ENCODE measurements around the gene SMAD3.

SMAD3 gene

DNA sequence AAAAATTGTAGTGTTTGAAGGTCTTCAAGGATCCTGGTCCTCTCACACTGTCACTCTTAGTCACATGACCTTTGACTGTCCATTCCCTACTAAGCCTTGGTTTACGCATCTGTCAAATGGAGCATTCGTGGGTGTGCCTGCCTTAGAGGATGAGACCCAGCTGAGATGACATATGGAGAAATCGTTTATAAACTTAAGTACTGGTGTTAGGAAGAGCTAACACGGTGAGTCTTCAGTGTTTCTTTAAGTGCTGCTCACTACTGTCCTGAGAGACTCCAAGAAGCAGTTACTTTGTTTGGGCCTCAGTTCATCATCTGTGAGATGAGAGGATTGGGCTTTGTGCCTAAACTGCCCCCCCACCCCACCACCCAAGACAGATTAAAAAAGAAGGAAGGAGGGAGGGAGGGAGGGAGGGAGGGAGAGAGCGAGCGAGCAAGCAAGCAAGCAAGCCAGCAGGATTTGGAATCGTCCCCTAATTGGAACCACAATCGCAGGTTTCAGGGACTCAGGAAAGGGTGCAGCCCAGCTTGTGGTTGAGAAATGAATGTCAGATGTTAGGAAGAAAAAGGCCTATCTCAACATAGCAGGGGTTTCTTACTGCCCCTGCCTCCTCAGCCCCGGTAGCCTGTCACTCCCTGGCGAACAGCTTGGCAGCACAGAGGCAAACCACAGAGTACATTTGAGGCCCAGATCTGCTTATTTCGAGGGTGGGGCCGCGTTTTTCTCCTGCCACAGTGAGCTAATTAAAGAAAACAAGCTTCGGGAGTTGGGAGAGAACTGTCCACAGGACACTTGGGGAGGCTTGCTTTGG, 32.7 kb downstream of the SMAD3 start:
- DNase-seq, result no peak

DNA sequence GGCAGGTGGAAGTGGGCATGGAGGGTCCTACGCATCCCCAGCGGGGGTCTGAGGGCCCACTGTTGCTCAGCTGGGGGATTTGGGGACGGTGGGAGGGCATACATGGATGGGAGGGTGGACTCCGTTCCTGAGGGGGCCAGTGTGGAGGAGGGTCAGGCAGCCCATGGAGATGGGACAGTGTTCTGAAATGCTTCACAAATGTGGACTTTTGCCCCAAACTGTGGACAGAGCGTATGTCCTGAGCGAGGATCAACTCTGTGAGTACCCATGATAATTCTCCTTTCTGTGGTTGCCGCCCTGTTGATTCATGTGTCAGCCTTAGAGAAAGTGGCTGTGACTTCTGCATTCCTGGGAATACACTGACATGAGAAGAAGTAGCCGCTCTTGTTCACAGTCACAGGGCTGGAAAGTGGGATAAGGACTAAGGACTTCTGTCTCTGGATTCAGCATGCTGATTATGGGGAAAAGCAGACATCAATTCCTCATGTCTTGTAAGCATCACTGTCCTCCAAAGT, 33.4 kb downstream of the SMAD3 start:
- peak; percentile 40 for DNase-seq

DNA sequence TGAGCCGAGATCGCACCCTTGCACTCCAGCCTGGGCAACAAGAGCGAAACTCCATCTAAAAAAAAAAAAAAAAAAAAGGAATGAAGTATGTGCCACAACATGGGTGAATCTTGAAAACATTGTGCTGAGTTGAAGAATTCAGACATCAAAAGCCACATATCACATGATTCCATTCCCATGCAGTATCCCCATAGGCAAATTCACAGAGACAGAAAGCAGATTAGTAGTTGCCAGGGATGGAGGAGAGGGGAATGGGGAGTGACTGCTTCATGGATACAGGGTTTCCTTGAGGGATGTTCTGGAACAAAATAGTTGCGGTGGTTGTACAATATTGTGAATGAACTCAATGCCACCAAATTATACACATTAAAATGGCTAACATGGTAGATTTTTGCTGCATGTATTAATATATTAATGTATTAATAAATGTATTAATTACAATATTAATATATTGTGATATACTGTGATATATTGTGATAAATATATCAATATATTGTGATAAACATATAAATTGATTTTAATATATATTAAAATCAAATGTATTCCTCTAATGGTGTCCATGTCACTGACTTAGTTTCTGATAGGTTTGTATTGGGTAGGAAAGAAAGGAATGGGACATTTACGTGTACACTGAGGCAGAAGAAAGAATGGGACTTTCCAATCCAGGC, 34.9 kb downstream of the SMAD3 start:
- no peak for DNase-seq

DNA sequence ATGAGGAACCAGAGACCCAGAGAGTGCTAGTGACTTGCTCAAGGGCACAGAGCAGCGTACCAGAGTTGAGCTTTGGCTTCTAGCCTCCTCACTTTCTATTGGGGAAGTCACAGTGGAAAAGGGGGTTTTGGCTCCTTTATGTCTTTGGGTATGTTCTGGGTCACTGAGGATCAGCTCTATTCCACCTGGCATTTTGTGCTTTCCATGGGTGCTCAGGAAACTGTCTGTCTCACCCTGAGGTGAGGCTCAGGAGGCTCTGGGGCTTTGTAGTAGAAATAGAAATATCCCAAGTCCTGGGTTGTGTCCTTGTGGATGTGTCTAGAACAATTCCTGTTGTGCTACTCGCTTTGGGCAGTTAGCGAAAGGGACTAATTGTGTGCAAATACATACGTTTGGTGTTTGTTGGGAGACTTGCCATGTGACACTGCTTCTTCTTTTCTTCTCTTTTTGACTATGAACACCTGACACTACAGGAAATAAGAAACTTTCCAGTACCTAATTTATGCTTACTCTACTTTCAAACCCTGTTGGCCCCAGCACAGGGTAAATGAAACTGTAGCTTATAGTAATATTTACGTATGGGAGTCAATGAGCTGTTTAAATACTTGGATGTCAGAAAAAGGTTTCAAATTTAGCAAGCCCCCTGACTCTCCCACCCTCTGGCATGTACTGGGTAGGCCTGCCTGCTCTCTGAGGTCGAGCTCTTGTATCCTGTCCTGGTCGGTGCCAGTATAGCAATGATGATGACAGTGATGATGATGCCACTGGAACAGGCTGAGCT, 35.6 kb downstream of the SMAD3 start:
- DNase-seq, result no peak

DNA sequence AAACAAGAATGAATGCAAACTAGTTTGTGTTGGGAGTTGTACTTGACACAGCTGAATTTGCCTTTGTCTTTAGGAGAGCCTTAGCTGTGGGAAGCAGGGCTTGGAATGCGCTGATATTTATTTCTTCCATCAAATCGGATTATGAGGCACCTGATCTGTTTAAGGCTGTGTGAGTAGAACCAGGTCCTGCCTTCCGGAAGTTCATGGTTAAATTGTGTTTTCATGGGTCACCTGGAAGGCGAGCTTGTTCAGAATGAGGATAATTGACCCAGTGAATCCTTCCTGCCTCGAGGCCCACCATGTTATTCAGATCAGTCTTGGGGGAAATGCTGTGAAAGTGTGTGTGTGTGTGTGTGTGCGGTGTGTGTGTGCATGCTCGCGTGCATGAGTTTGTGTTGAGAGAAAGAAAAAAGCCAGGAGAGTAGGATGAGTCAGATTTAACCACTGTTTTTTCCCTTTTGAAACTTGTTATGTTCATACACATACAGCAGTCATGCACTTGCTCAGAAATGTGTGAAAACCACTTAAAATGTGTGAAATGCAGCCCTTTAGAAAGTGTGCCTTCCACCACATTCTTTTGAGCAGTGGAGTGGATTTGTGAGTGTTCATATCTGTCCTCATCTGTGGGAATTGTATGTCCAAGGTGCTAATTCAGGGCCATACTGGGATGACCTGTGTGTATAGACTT, 36.7 kb downstream of the SMAD3 start:
- DNase-seq, result no peak

DNA sequence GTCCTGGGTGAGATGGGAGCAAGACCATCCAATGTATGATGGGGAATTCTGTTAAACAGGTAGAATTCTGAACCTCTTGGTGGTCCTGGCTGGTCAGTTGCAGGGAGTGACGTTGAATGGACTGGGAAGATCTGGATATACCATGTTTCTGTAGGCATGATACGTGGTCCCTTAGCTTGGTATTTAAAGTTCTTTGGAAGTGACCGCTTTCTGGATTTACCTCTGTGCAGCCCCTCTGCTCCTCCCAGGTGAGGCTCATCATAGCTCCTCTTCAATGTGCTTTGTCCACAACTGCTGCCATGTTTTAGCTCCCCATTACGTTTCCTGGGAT, 37.2 kb downstream of the SMAD3 start:
- DNase-seq, result no peak

DNA sequence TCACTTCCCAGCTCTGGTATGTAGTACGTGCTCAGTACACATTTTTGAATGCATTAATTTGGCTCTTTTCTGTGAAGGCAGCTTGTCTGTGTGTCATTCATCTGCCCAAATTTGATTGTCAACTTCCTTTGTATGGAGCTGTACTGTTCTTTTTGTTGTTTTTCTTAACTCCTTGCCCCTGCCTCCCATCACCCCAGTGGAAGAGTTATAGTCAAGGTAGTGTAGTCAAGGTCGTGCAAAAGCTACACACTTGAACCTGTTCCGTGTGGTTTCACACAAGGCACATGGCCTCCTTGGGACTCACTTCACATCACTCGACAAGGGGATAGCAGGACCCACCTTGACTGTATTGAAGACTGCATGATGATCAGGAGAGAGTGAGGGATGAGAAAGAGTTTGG, 37.6 kb downstream of the SMAD3 start:
- no peak for DNase-seq

DNA sequence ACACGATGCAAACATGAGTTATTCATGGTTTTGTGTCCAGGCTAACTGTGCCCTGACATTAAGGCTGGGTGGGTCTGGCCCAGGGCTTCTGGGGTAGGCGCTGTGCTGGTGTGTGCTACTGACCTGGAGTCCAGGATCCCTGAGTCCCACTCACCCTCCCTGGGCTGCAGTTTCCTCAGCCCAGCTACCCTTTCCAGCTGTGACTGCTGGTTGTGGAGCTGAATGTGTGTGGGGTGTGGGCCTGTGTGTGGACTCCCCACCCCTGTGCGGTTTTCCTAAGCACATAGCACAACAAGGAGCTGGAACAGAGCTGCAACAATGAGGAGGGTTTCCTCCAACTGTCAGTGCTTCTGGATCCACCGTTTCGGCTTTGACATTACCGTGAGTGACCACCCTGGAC, 38.0 kb downstream of the SMAD3 start:
- no peak for DNase-seq

DNA sequence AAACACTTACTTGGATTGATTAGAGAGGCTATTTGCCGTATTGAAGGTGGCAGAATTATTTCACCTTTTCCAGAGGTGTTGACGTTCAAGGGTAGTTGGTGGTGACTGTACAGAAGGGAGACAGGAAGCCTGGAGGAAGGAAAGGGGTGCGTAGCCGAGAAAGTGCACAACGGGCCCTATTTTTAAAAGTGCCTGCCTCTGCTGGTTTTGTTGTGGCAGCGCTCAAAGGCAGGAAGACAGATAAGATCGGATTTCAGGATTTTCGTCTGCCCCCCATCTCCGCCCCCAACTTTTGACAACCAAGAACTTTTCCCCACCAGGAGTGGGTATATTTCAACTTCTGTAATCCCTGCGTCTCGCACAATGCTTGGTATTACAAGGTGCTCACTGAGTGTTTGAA, 38.5 kb downstream of the SMAD3 start:
- no peak for DNase-seq

DNA sequence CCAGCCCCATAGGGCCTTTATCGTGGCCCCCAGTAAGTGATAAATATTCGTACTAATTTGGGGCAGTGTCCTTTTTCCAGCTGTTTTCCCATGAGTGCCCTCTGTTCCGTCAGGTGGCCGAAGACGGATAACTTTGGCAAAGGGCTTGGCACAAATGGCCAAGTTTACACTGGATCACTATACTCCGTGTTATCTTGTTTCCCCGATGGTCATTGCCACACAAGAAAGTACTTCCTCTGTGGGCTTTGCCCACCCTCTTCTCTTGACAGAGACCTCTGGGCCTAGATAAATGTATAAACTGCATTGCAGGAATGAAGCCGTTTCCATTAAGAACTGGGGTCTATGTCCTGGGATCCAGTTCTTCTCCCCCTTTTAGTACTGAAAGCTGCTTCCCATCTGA, 39.1 kb downstream of the SMAD3 start:
- no peak for DNase-seq

DNA sequence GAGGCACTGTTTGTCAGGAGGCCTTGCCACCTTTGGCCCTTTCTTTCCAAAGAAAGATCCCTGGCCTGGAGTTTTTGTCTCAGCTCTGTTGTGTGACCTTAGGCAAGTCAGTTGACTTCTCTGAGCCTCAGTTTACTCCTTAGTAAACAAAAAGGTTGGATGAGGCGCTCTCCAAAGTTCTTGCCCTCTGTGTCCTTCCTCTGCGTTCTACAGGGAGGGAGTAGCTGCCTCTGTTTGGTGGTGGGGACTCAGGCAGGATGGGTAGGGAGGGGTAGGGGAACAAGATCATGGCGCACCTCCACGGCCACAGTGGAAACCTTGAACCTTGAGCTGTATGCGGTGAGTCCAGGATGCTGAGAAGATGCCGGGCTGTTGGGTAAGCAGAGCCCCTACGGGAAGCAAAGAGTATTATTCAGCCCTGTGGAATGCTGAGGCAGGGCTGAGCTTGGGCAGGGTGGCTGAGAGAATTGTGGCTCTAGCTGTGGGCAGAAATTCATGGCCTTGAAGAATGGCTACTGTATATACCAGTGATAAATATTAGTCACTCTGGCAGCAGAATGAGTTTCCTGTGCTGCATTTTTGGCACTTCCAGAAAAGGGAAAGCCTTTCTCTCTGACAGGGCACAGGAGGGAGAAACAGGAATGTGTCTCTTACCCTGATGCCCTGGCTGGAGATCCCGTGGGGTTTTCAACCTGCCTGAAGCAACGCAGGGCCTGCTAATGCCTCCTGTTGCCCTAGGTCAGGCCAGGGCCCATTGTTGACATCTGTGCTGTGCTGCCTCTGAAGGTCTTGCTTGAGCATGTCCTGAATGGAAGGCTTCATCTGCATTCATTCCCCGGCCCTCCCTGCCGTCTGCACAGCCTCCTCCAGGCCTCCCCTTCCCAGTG, 39.9 kb downstream of the SMAD3 start:
- DNase-seq, result no peak

DNA sequence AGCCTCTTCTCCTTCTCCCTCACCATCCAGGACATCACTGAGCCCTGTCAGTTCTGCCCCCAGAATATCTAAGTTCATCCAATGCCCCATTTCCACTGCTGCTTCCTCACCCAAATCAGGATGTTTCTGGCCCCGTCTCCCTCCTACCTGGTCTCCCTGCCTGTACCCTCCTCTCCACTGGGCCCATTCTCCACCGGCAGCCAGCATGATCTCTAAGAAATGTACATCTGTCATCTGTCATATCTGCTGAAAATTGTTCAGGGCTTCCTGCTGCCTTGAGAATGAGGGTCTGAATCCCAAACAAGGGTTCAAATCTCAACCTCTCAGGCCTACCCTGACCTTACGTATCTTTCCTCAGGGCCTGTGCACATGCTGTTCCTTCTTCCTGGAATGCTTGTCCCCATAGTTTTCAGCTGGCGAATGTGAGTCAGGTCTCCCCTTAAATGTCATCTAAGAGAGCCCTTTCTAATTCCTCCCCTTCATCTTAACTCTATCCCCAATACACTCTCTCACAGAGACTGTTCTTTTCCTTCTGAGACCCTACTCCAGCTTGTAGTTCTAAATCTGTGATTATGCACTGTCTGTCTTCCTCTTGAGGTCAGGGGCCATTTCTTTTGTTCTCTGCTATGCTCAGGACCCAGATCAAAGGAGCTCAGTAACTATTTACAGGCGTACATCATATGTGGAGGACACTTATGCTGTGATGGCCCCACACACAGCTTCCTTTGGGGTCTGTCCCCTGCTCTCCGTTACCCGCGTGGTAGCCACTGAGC, 40.8 kb downstream of the SMAD3 start:
- DNase-seq, result no peak

DNA sequence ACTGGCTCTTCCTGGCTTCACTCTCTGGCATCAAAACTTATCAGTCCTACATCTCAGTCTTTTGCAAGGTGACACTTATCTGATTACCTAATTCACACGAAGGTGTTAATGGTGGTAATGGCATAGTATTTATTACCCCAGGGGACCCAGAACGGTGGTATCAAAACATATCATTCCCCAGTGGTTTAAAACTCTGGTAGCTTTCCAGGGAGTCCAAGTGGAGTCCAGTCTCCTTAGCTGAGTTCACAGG, 41.3 kb downstream of the SMAD3 start:
- DNase-seq, result no peak

DNA sequence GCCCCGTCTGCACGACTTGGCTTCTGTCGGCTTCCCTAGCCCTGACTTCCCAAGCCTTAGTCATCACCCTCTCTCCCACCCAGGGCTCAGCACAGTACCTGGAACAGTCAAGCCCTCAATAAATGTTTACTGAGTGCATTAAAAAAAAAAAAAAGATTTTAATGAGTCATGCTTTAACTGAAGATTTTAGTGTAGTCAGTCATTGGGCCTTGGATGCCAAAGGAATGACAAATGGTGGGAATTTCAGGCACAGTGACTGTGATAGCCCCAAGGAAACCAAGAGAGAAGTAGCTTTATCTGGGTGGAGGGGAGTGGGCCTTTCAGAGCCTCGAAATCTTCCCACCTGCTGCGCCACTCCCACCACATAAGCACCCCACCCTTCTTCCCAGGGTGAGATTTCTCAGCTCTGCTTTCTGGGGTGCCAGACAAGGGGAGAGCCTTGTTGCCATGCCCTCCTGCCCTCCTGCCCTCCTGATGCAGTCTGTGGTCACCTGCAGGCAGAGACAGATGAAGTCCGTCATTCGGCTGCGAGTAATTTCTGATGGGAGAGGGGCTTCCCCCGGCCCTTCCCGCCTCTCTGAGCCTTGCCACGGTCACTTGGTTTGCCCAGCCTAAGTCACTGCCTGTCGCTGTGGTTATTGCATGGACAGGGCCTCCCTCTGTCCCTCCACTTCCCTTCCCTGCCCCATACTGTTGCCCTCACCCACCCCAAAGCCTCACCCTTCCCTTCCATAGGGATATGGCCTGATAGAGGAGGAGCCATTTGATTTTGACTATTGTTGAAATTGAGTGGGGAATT, 41.8 kb downstream of the SMAD3 start:
- DNase-seq, result peak; percentile 37

DNA sequence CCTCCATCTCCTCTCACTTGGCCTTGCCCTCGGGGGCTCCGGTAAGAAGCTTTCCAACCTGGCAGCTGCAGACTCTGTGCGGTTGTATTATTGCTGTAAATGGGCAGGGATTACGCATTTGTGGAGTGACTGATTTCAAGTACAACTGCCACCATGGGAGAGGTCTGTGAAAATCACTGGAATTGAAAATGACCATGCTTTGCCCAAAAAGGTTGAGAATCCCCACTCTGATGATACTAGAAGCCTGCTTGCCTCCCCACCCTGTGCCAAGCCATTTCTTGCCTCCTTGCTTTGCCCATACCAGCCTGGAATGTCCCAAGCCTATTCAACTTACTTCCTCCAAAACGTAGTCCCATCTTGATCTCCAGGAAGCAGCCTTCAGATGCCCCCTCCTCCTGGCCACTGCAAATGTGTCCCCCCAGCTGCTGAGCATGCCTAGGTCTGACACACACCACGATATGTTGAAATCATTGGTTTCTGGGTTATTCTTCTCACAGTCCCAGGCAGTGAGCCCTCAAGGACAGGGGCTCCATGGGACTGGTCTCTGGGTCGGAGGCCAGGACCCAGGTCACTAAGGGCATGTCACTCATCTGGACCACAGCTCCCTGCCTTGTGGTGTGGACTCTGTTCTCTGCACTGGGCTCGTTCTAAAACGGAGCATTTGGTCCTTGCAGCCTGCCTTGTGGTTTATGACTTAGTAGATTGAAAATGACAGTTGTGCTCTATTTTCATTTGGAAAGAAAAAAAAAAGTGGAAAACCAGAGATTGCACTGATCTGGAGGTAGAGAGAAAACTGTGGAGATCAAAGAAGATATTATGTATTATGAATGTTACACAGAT, 42.9 kb downstream of the SMAD3 start:
- no peak for DNase-seq

DNA sequence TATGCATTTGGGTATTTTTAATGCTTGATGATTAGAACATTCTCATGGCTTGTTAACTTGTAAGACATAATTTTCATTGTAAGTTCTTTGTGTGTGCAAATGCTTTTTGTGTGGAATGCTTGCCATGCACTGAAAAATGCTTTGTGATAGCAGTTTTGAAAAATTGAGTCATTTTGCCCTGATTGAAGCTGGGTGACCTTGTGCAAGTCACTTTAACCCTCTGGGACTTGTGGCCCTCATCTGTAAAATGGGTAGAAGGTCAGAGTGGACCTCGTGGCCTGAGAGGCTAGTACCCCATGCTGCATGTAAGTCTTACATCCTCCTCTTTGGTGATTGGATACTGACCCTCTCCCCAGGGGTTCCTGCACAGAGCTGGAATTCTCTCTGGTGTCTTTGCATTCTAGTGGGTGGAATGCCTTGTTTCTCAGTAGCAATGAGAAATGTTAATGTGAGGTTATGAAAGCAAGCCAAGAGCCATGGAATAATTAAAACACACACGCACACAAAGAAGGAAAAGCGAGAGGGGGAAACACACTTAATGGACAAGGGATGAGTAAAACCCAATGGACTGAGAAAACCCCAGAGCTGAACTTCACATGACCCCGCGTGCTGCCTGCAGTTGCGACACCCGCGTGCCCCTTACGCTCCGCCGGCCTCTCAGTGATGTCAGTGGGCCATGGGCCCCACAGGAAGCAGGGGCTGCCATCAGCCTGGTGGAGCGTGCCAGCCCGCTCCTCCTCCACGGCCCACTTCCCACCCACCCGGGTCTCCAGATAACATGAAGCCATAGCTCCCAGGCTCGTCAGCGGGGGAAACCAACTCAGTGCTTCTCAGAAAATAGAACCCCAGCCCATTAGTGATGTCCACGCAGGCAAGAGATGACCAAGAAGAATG, 44.0 kb downstream of the SMAD3 start:
- peak; percentile 89 for DNase-seq

DNA sequence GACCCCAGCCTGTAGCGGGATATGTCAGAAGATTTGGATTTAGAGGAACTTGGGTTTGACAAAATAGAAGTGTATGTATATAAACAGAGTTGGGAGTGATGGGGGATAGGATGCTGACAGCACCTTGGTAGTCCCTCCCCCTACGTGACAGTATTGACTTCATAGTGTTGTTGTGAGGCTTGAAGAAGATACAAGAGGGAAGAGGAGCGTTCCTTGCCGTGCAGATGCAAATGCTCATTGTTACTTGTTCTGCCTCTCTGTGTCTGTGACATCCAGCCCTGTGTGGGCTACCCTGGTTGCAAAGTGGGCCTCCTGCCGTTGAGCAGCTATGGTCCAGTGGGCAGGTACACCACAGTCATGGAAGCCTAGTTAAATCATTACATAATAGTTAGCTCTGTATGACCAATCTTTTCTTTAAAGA, 45.0 kb downstream of the SMAD3 start:
- no peak for DNase-seq

All from inflammatory macrophage treated with lipopolysaccharide for 4 hours (primary cell).